OCI-LY1 (cell line): ENCODE data around the gene SLC22A23.

Experiments used
- H2AFZ ChIP-seq: fragments of 200-600 bp; sonication (generic), shearing (Covaris generic); 2 replicates; pipeline ENCODE4 v1.6.0; 2014; ENCODE audit warnings: antibody characterized with exemption, mild to moderate bottlenecking, low read length
- H3F3A ChIP-seq: fragments of 200-600 bp; sonication (generic), shearing (Covaris generic); 2 replicates; pipeline ENCODE4 v1.6.0; 2014; ENCODE audit warnings: mild to moderate bottlenecking, antibody characterized with exemption, low read length, moderate library complexity; ENCODE audit not compliant: insufficient read depth
- H3K27ac ChIP-seq: fragments of 200-600 bp; sonication (generic); 2 replicates; pipeline ENCODE4 v1.5.1; 2014; ENCODE audit warnings: low read length, mixed run types, mild to moderate bottlenecking, low read depth; ENCODE audit not compliant: poor library complexity, severe bottlenecking
- H3K27me3 ChIP-seq: fragments of 200-600 bp; sonication (generic); 2 replicates; pipeline ENCODE4 v1.6.0; 2014; ENCODE audit warnings: antibody characterized with exemption, mild to moderate bottlenecking, low read length, moderate library complexity; ENCODE audit not compliant: insufficient read depth
- H3K36me3 ChIP-seq: fragments of 200-600 bp; sonication (generic); 2 replicates; pipeline ENCODE4 v1.6.1; 2014; ENCODE audit warnings: mild to moderate bottlenecking, antibody characterized with exemption, low read length, moderate library complexity, mixed read lengths; ENCODE audit not compliant: insufficient read depth
- H3K4me1 ChIP-seq: fragments of 200-600 bp; sonication (generic); 2 replicates; pipeline ENCODE4 v1.5.1; 2014; ENCODE audit warnings: mild to moderate bottlenecking, low read length, moderate library complexity; ENCODE audit not compliant: insufficient read depth, severe bottlenecking
- H3K4me2 ChIP-seq: fragments of 200-600 bp; sonication (generic), shearing (Covaris generic); 2 replicates; pipeline ENCODE4 v1.6.1; 2014; ENCODE audit warnings: low read length
- H3K4me3 ChIP-seq: fragments of 200-600 bp; sonication (generic); 2 replicates; pipeline ENCODE4 v1.5.1; 2014; ENCODE audit warnings: low read length, low read depth, mild to moderate bottlenecking, mixed read lengths; ENCODE audit not compliant: poor library complexity, severe bottlenecking
- H3K79me2 ChIP-seq: fragments of 200-600 bp; shearing (Covaris generic); 2 replicates; pipeline ENCODE4 v1.6.1; 2016; ENCODE audit warnings: mixed run types, low read length, mixed read lengths; ENCODE audit not compliant: insufficient read depth
- H3K9ac ChIP-seq: fragments of 200-600 bp; sonication (generic), shearing (Covaris generic); 2 replicates; pipeline ENCODE4 v1.6.1; 2014; ENCODE audit warnings: mild to moderate bottlenecking, low read length, mixed read lengths
- H3K9me2 ChIP-seq: fragments of 200-600 bp; sonication (generic), shearing (Covaris generic); 2 replicates; pipeline ENCODE4 v1.6.1; 2014; ENCODE audit warnings: low read depth, mild to moderate bottlenecking, low read length, mixed read lengths
- H3K9me3 ChIP-seq: fragments of 200-600 bp; shearing (Covaris generic); 2 replicates; pipeline ENCODE4 v1.6.1; 2014; ENCODE audit warnings: low read length, mixed read lengths
- H4K20me1 ChIP-seq: fragments of 200-600 bp; sonication (generic), shearing (Covaris generic); 2 replicates; pipeline ENCODE4 v1.6.0; 2016; ENCODE audit warnings: mild to moderate bottlenecking, low read length; ENCODE audit not compliant: insufficient read depth
- EZH2 ChIP-seq: fragments of 200-600 bp; sonication (generic), shearing (Covaris generic); IDR thresholded peaks from 2 replicates; pipeline ENCODE4 v1.8.0; 2017; ENCODE audit warnings: borderline replicate concordance, mixed run types, mild to moderate bottlenecking, antibody characterized with exemption, low read length, moderate library complexity, mixed read lengths
- TF ChIP-seq, protein P1 (sequence below): fragments of 200-600 bp; sonication (generic), shearing (Covaris generic); IDR thresholded peaks from 2 replicates; pipeline ENCODE4 v1.5.1; 2017; ENCODE audit warnings: mild to moderate bottlenecking, antibody characterized with exemption, low read length, moderate library complexity, mixed read lengths

Gene SLC22A23

DNA sequence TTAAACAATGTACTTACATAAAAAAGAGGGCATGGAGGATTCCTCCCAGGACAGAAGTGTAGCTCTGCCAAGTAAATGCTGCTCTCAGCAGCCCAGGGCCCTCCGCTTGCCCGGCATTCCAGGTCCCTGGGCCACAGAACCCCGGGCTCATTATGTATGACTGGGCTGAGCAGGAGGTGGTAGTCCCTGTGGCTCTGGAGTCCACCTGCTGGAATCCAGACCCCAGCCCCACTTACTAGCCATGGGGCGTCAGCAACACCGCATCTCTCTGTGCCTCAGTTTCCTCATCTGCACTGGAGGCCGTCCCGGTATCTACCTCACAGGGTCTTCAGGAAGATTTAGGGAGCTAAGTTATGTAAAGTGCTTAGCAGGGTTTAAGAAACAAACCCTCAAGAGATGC, 142.7 kb downstream of the SLC22A23 start:
- H3K27me3 ChIP-seq = no peaks in the 10 kb centered on the region; the same call in 1 of the 2 replicates
- H3K79me2 ChIP-seq = no peaks in the 10 kb centered on the region
- H3K36me3 ChIP-seq = no peaks in the 10 kb centered on the region
- no peak overlapping the region for H3K9ac ChIP-seq
- H3K27ac ChIP-seq = no peak overlapping the region
- H3K9me2 ChIP-seq = no peaks in the 10 kb centered on the region
- no peaks in the 10 kb centered on the region for H3F3A ChIP-seq
- no peak overlapping the region for H3K4me2 ChIP-seq
- no peaks in the 10 kb centered on the region for H3K4me1 ChIP-seq
- no peak overlapping the region for H2AFZ ChIP-seq
- H3K4me3 ChIP-seq = no peak overlapping the region
- H3K9me3 ChIP-seq = no peaks in the 10 kb centered on the region
- H4K20me1 ChIP-seq = no peaks in the 10 kb centered on the region
- TF ChIP-seq EZH2 = no peak
- TF ChIP-seq, protein P1, sequence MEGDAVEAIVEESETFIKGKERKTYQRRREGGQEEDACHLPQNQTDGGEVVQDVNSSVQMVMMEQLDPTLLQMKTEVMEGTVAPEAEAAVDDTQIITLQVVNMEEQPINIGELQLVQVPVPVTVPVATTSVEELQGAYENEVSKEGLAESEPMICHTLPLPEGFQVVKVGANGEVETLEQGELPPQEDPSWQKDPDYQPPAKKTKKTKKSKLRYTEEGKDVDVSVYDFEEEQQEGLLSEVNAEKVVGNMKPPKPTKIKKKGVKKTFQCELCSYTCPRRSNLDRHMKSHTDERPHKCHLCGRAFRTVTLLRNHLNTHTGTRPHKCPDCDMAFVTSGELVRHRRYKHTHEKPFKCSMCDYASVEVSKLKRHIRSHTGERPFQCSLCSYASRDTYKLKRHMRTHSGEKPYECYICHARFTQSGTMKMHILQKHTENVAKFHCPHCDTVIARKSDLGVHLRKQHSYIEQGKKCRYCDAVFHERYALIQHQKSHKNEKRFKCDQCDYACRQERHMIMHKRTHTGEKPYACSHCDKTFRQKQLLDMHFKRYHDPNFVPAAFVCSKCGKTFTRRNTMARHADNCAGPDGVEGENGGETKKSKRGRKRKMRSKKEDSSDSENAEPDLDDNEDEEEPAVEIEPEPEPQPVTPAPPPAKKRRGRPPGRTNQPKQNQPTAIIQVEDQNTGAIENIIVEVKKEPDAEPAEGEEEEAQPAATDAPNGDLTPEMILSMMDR = no peak

DNA sequence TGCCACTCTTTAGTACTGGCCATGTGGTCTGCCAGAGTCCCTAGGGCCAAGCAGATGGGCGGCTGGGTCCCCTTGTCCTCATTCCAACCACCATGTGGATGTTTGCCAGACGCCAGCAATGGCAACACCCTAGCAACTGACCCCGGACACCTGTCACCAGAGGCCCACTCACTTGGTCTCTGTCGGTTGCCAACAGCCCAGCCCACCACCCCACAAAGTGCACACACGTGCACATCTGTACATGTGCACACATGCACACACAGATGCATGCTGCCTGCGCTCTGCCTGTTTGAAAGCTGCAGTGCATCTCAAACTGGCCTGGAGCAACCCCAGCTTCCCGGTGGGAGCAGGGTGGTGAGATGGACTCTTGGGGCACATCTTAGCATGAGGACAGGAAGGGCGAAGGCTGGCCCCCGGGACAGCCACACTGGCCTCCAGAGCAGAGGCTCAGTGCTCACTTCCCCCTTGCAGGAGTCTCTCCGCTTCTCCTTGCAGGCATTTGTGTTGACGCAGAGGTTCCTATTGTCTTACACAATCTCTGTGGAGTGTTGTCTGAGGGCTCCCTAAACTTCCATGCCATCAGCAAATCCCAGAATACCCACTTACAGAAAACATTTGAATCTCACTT, 144.1 kb downstream of the SLC22A23 start:
- no peak overlapping the region for H2AFZ ChIP-seq
- no peak overlapping the region for H3K4me2 ChIP-seq
- H3K9ac ChIP-seq = no peak overlapping the region
- H3K4me1 ChIP-seq = no peaks in the 10 kb centered on the region
- H3K36me3 ChIP-seq = no peaks in the 10 kb centered on the region
- no peak overlapping the region for H3K27ac ChIP-seq
- no peaks in the 10 kb centered on the region for H4K20me1 ChIP-seq
- H3K27me3 ChIP-seq = no peaks in the 10 kb centered on the region; the same call in 1 of the 2 replicates
- TF ChIP-seq, protein P1 = no peak
- TF ChIP-seq EZH2 = no peak
- H3K4me3 ChIP-seq = no peak overlapping the region
- H3K9me3 ChIP-seq = no peaks in the 10 kb centered on the region
- H3K9me2 ChIP-seq = no peaks in the 10 kb centered on the region
- no peaks in the 10 kb centered on the region for H3F3A ChIP-seq
- H3K79me2 ChIP-seq = no peaks in the 10 kb centered on the region

DNA sequence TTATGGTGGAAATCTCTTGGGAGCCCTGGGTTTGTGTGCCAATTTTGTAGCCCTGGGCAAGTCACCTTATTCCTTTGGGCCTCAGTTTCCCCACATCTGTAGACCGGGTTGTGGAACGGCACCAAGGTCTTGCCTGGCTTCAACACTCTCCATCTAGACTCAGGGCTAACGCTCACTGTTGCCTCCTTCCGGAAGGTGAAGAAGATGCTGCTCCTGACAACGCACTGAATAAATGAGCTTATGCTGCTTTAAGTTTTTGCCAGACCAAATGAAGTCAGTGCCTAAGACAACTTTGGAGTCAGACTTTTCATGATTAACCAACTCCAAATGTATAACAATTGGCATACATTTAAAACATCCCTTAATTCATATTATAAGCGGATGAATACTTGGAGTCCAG, 145.0 kb downstream of the SLC22A23 start:
- Histone ChIP-seq H3K4me1 (no peaks in the 10 kb centered on the region), H3K4me2 (no peak overlapping the region), H3K27me3 (no peaks in the 10 kb centered on the region), H3K9ac (no peak overlapping the region), H3K79me2 (no peaks in the 10 kb centered on the region), H3K4me3 (no peak overlapping the region), H3K27ac (no peak overlapping the region), H3K9me3 (no peaks in the 10 kb centered on the region), H3K9me2 (no peaks in the 10 kb centered on the region), H4K20me1 (no peaks in the 10 kb centered on the region), H3F3A (no peaks in the 10 kb centered on the region), H3K36me3 (no peaks in the 10 kb centered on the region), H2AFZ (no peak overlapping the region)
- TF ChIP-seq, protein P1 = no peak
- TF ChIP-seq EZH2 = no peak
